Lower leg skin (tissue), 3 donors: ENCODE measurements around the gene SIMC1.

Experiments used
- POLR2A ChIP-seq, 2 donors: fragments of 450-650 bp; IDR thresholded peaks; one replicate each; pipeline ENCODE4 v1.6.1; 2016 to 2017; ENCODE audit warnings: antibody characterized with exemption in 2 of 2, mild to moderate bottlenecking in 1 of 2, moderate library complexity in 1 of 2
- TF ChIP-seq, protein P1 (sequence below), 3 donors: fragments of 450-650 bp; IDR thresholded peaks; one replicate each; pipeline ENCODE4 v1.5.1; 2016; ENCODE audit warnings: antibody characterized with exemption in 3 of 3, mild to moderate bottlenecking in 3 of 3, moderate library complexity in 2 of 3

DNA sequence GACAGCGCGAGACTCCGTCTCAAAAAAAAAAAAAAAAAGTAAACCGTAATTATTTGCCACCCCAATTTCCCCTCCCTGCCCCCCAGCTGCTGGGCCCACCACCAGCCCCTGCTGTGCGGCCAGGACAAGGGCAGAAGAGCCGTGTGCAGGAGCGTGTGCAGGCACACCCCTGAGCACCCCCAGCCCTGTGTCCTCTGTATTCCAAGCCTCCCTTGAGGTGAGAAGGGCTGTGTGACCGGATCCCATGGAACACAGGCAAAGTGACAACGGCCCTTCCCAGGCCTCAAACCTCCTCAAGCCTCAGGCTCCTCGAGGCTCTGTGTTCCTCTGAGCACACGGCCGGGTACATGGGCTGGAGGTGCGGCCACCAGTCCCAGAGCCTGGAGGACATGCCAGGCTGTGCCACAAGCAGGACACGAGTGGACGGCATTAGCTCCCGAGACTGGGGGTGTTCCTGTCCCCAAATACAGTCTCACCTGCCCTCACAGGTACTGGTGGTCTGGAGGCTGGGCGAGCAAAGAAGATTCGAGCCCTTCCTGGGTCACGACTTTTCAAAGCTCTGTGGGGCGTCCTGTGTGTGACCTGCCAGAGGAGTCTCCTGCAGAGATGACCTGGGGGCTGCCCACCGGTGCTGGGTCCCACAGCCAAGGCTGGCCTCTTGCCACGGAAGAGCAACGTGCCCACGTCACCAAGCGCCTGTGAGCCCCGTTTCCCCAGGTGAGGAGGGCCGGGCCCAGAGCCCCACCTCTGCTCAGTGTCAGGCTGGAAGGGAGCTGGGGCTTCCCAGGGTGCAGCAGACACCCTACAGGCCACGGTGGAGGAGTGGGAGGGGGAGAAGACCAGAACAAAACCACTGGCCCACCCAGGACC, 47.1 kb upstream of the SIMC1 start:
- TF ChIP-seq POLR2A (IDR thresholded peaks at IDR 0.05), result no peak
- TF ChIP-seq, protein P1, sequence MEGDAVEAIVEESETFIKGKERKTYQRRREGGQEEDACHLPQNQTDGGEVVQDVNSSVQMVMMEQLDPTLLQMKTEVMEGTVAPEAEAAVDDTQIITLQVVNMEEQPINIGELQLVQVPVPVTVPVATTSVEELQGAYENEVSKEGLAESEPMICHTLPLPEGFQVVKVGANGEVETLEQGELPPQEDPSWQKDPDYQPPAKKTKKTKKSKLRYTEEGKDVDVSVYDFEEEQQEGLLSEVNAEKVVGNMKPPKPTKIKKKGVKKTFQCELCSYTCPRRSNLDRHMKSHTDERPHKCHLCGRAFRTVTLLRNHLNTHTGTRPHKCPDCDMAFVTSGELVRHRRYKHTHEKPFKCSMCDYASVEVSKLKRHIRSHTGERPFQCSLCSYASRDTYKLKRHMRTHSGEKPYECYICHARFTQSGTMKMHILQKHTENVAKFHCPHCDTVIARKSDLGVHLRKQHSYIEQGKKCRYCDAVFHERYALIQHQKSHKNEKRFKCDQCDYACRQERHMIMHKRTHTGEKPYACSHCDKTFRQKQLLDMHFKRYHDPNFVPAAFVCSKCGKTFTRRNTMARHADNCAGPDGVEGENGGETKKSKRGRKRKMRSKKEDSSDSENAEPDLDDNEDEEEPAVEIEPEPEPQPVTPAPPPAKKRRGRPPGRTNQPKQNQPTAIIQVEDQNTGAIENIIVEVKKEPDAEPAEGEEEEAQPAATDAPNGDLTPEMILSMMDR (IDR thresholded peaks at IDR 0.05), result no peak
